Measurements from ENCODE around the gene NEURL1B. TPM values are rescaled to one million over a fixed set of nuclear protein-coding genes. Genes with fewer than 3 reads are reported as not detected.

The NEURL1B gene
- total RNA-seq, 4 donors from 2014 or later = 8.2 to 29.9 (median 10.9) TPM

- no peaks in the 10 kb centered on the region for H3K9me3 ChIP-seq
- no peak overlapping the region for H3K27ac ChIP-seq
- no peak overlapping the region for H3K4me3 ChIP-seq (replicated peaks in 1 of 3)
- no peaks in the 10 kb centered on the region for H3K36me3 ChIP-seq
- H3K27me3 ChIP-seq = no peaks in the 10 kb centered on the region
- TF ChIP-seq CTCF (IDR thresholded peaks at IDR 0.05) (no peak), POLR2A (IDR thresholded peaks at IDR 0.05) (no peak)
- no peaks in the 10 kb centered on the region for H3K4me1 ChIP-seq
- WGBS, 2 donors = 79 to 82% methylated on average over 21 to 22 of the region's 22 CpGs
- no peak for DNase-seq
- intact Hi-C loops (cut with DNase I) = no loop called here
Measured at GRCh38 chr5:172622091-172623046, 18.7 kb upstream of the NEURL1B start.

GRCh38 chr5:172623313-172623980 lies 17.6 kb upstream of the NEURL1B start:
- WGBS, 2 donors = 93% methylated on average over 9 of the region's 9 CpGs
- no peak overlapping the region for H3K4me3 ChIP-seq (replicated peaks in 1 of 3)
- H3K36me3 ChIP-seq = no peaks in the 10 kb centered on the region
- H3K4me1 ChIP-seq = no peaks in the 10 kb centered on the region
- no peaks in the 10 kb centered on the region for H3K9me3 ChIP-seq
- H3K27me3 ChIP-seq = no peaks in the 10 kb centered on the region
- intact Hi-C loops (cut with DNase I) = no loop called here
- TF ChIP-seq CTCF (IDR thresholded peaks at IDR 0.05) = no peak
- TF ChIP-seq POLR2A (IDR thresholded peaks at IDR 0.05) = no peak
- H3K27ac ChIP-seq = no peak overlapping the region
- no peak for DNase-seq

- WGBS, 2 donors = 83 to 86% methylated on average over 17 of the region's 17 CpGs
- H3K36me3 ChIP-seq = no peaks in the 10 kb centered on the region
- TF ChIP-seq CTCF (IDR thresholded peaks at IDR 0.05) = no peak
- TF ChIP-seq POLR2A (IDR thresholded peaks at IDR 0.05) = no peak
- H3K4me3 ChIP-seq (replicated peaks in 1 of 3) = no peak overlapping the region
- no peaks in the 10 kb centered on the region for H3K4me1 ChIP-seq
- no peaks in the 10 kb centered on the region for H3K9me3 ChIP-seq
- DNase-seq = no peak
- intact Hi-C loops (cut with DNase I) = no loop called here
- no peaks in the 10 kb centered on the region for H3K27me3 ChIP-seq
- H3K27ac ChIP-seq = no peak overlapping the region
Measured at GRCh38 chr5:172624083-172624995, 16.7 kb upstream of the NEURL1B start.

GRCh38 chr5:172624996-172625964 lies 15.8 kb upstream of the NEURL1B start:
- H3K4me3 ChIP-seq (replicated peaks in 1 of 3) = no peak overlapping the region
- no peaks in the 10 kb centered on the region for H3K36me3 ChIP-seq
- intact Hi-C loops (cut with DNase I) = no loop called here
- 69 to 73% methylated on average over 10 of the region's 10 CpGs for WGBS, 2 donors
- TF ChIP-seq POLR2A (IDR thresholded peaks at IDR 0.05) (no peak), CTCF (IDR thresholded peaks at IDR 0.05) (no peak)
- no peaks in the 10 kb centered on the region for H3K9me3 ChIP-seq
- no peaks in the 10 kb centered on the region for H3K4me1 ChIP-seq
- no peak overlapping the region for H3K27ac ChIP-seq
- no peaks in the 10 kb centered on the region for H3K27me3 ChIP-seq
- DNase-seq = no peak
